GM10266 (cell line): ENCODE results near the gene TMEM242.

Experiments used
- DNase-seq: peaks from one replicate; pipeline ENCODE4 v3.0.0; 2012; ENCODE audit errors: extremely low spot score
- TF ChIP-seq, protein P1 (sequence below): IDR thresholded peaks from 2 replicates; pipeline ENCODE4 v1.5.1; 2012; ENCODE audit warnings: mild to moderate bottlenecking, low read depth; ENCODE audit not compliant: control insufficient read depth, insufficient read depth; ENCODE audit errors: missing control alignments

TMEM242 gene

GRCh38 chr6:157333537-157333936, 10.2 kb upstream of the TMEM242 start:
- TF ChIP-seq, protein P1, sequence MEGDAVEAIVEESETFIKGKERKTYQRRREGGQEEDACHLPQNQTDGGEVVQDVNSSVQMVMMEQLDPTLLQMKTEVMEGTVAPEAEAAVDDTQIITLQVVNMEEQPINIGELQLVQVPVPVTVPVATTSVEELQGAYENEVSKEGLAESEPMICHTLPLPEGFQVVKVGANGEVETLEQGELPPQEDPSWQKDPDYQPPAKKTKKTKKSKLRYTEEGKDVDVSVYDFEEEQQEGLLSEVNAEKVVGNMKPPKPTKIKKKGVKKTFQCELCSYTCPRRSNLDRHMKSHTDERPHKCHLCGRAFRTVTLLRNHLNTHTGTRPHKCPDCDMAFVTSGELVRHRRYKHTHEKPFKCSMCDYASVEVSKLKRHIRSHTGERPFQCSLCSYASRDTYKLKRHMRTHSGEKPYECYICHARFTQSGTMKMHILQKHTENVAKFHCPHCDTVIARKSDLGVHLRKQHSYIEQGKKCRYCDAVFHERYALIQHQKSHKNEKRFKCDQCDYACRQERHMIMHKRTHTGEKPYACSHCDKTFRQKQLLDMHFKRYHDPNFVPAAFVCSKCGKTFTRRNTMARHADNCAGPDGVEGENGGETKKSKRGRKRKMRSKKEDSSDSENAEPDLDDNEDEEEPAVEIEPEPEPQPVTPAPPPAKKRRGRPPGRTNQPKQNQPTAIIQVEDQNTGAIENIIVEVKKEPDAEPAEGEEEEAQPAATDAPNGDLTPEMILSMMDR, result no peak
- no peak for DNase-seq

- no peak for DNase-seq
- TF ChIP-seq, protein P1, result no peak
Measured at GRCh38 chr6:157332813-157333212, 9.5 kb upstream of the TMEM242 start.

DNA sequence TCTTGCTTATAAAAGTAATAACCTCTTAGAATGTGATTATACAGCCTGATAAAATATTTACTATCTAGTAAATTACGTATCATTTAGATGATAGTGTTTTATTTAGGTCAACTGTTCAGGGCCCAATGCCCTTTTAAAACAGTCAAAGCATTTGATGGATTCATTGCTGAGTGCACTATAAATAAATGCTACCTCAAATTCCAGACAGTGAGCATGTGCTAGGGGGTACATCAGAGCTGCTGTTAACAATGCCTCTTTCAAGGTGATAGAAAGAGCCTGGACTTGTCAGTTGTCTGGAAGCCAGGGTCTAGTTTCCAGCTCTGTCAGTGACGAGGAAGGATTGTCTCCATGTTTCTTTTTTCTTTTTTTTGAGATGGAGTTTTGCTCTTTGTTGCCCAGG, 7.5 kb upstream of the TMEM242 start:
- no peak for DNase-seq
- TF ChIP-seq, protein P1, result no peak

GRCh38 chr6:157329829-157330228, 6.5 kb upstream of the TMEM242 start:
- TF ChIP-seq, protein P1, result no peak
- no peak for DNase-seq

- DNase-seq, result no peak
- TF ChIP-seq, protein P1, result no peak
Measured at GRCh38 chr6:157328108-157328692, 4.9 kb upstream of the TMEM242 start.

- TF ChIP-seq, protein P1, result no peak
- DNase-seq, result peak; percentile 40
Measured at GRCh38 chr6:157326979-157327378, 3.7 kb upstream of the TMEM242 start.

GRCh38 chr6:157325069-157325805, 1.9 kb upstream of the TMEM242 start:
- TF ChIP-seq, protein P1, result no peak
- DNase-seq, result no peak
